OCI-M2 (cell line): ENCODE results near the gene PIWIL1.

Source experiments
- DNase-seq: peaks from one replicate; lab custom pipeline; 2025; ENCODE audit not compliant: unreplicated experiment; lab: John Stamatoyannopoulos, UW

PIWIL1 gene

GRCh38 chr12:130372936-130373335 lies 35.2 kb downstream of the PIWIL1 start:
- no peak for DNase-seq

- DNase-seq = no peak
Observed at GRCh38 chr12:130374083-130374482, 36.4 kb downstream of the PIWIL1 start.

- no peak for DNase-seq
Observed at GRCh38 chr12:130375296-130376287, 37.9 kb downstream of the PIWIL1 start.

GRCh38 chr12:130382818-130383217 lies 45.1 kb downstream of the PIWIL1 start:
- DNase-seq = no peak

GRCh38 chr12:130384234-130384633 lies 46.5 kb downstream of the PIWIL1 start:
- DNase-seq = no peak

GRCh38 chr12:130385193-130385592 lies 47.5 kb downstream of the PIWIL1 start:
- no peak for DNase-seq

- no peak for DNase-seq
Observed at GRCh38 chr12:130391186-130391585, 53.5 kb downstream of the PIWIL1 start.

- no peak for DNase-seq
Observed at GRCh38 chr12:130394906-130395305, 57.2 kb downstream of the PIWIL1 start.

- DNase-seq = no peak
Observed at GRCh38 chr12:130396667-130397066, 59.0 kb downstream of the PIWIL1 start.

- no peak for DNase-seq
Observed at GRCh38 chr12:130398100-130398848, 60.6 kb downstream of the PIWIL1 start.

GRCh38 chr12:130401703-130402102 lies 64.0 kb downstream of the PIWIL1 start:
- DNase-seq = no peak

GRCh38 chr12:130405332-130405731 lies 67.6 kb downstream of the PIWIL1 start:
- no peak for DNase-seq

- DNase-seq = no peak
Observed at GRCh38 chr12:130412384-130412783, 74.7 kb downstream of the PIWIL1 start.

- no peak for DNase-seq
Observed at GRCh38 chr12:130413909-130414308, 76.2 kb downstream of the PIWIL1 start.

- no peak for DNase-seq
Observed at GRCh38 chr12:130414381-130414780, 76.7 kb downstream of the PIWIL1 start.

- DNase-seq = no peak
Observed at GRCh38 chr12:130418251-130418650, 80.6 kb downstream of the PIWIL1 start.

- DNase-seq = no peak
Observed at GRCh38 chr12:130419116-130419515, 81.4 kb downstream of the PIWIL1 start.

GRCh38 chr12:130420071-130420470 lies 82.4 kb downstream of the PIWIL1 start:
- DNase-seq = no peak

- no peak for DNase-seq
Observed at GRCh38 chr12:130421896-130422295, 84.2 kb downstream of the PIWIL1 start.
